Epithelial cell of proximal tubule (primary cell): ENCODE measurements around the gene RNPEPL1. TPM values are rescaled to one million over a fixed set of nuclear protein-coding genes. Genes with fewer than 3 reads are reported as not detected.

ENCODE experiments used
- DNase-seq: peaks from one replicate; pipeline ENCODE4 v3.0.0-alpha.2; 2011; ENCODE audit warnings: low read depth
- H3K4me3 ChIP-seq: 2 replicates; pipeline ENCODE4 v1.5.1; 2011; ENCODE audit warnings: low read depth, mild to moderate bottlenecking, low read length
- total RNA-seq: library from RNA; depleted of rRNA; stranded (reverse); fragments of >200 nt; gene quantifications from 2 replicates; pipeline ENCODE4 v1.2.3, GENCODE V29; 2015
- TF ChIP-seq, protein P1 (sequence below): conservative IDR thresholded peaks from 2 replicates; pipeline ENCODE4 v1.5.1; 2012; ENCODE audit warnings: low read depth, mild to moderate bottlenecking, low read length

RNPEPL1 gene
- total RNA-seq, 1 donor from 2014 or later = 53.4 TPM

DNA sequence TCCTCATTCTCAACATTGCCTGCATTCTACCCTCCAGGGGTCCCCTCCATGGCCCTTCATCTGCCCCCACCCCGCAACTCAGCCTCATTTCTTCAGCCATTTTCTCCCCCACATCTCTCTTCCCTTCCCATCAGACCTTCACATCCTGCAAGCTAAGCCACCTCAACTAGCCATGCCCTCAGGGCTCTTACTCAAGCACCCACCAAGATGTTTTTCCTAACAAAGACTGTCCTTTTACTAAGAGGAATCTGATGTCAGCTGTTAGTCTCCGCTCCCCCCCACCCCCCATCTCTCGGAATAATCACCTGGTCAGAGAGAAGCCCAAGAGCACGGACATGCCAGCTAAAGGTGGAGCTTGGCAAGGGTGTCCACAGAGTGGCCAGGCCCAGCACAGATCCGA lies 13.5 kb downstream of the RNPEPL1 start:
- no peak for DNase-seq
- TF ChIP-seq, protein P1, sequence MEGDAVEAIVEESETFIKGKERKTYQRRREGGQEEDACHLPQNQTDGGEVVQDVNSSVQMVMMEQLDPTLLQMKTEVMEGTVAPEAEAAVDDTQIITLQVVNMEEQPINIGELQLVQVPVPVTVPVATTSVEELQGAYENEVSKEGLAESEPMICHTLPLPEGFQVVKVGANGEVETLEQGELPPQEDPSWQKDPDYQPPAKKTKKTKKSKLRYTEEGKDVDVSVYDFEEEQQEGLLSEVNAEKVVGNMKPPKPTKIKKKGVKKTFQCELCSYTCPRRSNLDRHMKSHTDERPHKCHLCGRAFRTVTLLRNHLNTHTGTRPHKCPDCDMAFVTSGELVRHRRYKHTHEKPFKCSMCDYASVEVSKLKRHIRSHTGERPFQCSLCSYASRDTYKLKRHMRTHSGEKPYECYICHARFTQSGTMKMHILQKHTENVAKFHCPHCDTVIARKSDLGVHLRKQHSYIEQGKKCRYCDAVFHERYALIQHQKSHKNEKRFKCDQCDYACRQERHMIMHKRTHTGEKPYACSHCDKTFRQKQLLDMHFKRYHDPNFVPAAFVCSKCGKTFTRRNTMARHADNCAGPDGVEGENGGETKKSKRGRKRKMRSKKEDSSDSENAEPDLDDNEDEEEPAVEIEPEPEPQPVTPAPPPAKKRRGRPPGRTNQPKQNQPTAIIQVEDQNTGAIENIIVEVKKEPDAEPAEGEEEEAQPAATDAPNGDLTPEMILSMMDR = no peak
- no peak overlapping the region for H3K4me3 ChIP-seq

GRCh38 chr2:240582781-240583180 lies 14.5 kb downstream of the RNPEPL1 start:
- no peak for DNase-seq
- H3K4me3 ChIP-seq = no peak overlapping the region
- TF ChIP-seq, protein P1 = no peak

GRCh38 chr2:240583774-240584173 lies 15.5 kb downstream of the RNPEPL1 start:
- no peak overlapping the region for H3K4me3 ChIP-seq
- no peak for DNase-seq
- TF ChIP-seq, protein P1 = no peak

GRCh38 chr2:240584486-240585031 lies 16.3 kb downstream of the RNPEPL1 start:
- peak overlapping the region; percentile 99 for H3K4me3 ChIP-seq
- TF ChIP-seq, protein P1 = no peak
- DNase-seq = no peak

- TF ChIP-seq, protein P1 = no peak
- no peak for DNase-seq
- peak overlapping the region; percentile 99 for H3K4me3 ChIP-seq
These were observed 16.8 kb downstream of the RNPEPL1 start for GRCh38 chr2:240585101-240585500.

DNA sequence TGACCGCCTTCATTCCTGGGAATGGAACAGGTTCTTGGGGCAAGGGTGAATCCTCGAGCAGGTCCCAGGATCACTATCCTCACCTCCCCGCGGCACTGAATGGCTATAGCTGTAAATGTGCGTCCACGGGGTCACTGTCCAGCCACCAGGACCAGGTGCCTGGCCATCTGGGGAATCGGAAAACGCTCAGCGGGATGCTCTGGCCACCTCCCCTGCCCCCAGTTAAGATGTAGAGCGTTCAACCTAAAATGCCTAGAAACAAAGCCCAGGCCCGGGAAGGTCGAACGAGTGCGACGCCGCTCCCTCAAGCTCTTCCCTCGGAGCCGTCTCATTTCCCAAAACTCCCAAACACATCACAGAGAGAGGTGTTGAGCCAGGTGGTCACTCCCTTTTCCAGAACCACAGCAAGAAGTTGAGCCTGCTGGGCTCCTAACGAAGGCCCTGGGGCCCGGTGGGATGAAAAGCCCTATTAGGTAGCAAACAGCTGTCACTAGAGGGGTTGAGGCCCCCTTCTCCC lies 17.5 kb downstream of the RNPEPL1 start:
- TF ChIP-seq, protein P1 = no peak
- no peak for DNase-seq
- peak overlapping the region; percentile 99 for H3K4me3 ChIP-seq

GRCh38 chr2:240586198-240586918 lies 18.1 kb downstream of the RNPEPL1 start, which contains the start of gene CAPN10:
CAPN10 (plus strand) TSS chr2:240586734; CDS start chr2:240586912, 178 bp downstream.
- TF ChIP-seq, protein P1 = no peak
- DNase-seq = no peak
- peak within 1 kb of the TSS; percentile 99 for H3K4me3 ChIP-seq
